Activated CD4-positive, alpha-beta T cell treated with anti-CD3 and anti-CD28 coated beads, Interleukin-2, amount 10 ng/mL, durations not matched to agents 24 days and 14 days (primary cell): ENCODE data around the gene PPARG. TPM values are rescaled to one million over a fixed set of nuclear protein-coding genes. Genes with fewer than 3 reads are reported as not detected.
"Not testable (repeated sequence)": the region's sequence is repeated elsewhere in the genome, so short reads cannot be mapped to it uniquely, and the experiment has no call there.

ENCODE experiments used
- DNase-seq: peaks from one replicate; pipeline ENCODE4 v3.0.0; 2022
- H3K27ac Mint-ChIP-seq: one replicate; pipeline ENCODE4 v1.8.0; 2022; ENCODE audit warnings: mild to moderate bottlenecking, mixed read lengths
- H3K27me3 Mint-ChIP-seq: one replicate; pipeline ENCODE4 v1.8.0; 2022; ENCODE audit warnings: mixed read lengths
- H3K36me3 Mint-ChIP-seq: one replicate; pipeline ENCODE4 v1.8.0; 2022; ENCODE audit warnings: low read depth, mild to moderate bottlenecking, mixed read lengths
- H3K4me1 Mint-ChIP-seq: one replicate; pipeline ENCODE4 v1.8.0; 2021; ENCODE audit warnings: mixed read lengths
- H3K4me3 Mint-ChIP-seq: one replicate; pipeline ENCODE4 v1.8.0; 2022; ENCODE audit warnings: mild to moderate bottlenecking, moderate library complexity, mixed read lengths
- H3K9me3 Mint-ChIP-seq: one replicate; pipeline ENCODE4 v1.8.0; 2021; ENCODE audit warnings: mixed read lengths
- intact Hi-C: fragments of 100-400 bp; cut with micrococcal nuclease; formaldehyde crosslinking; loops from one replicate; pipeline ENCODE4 v1.15.1; 2023
- total RNA-seq: library from RNA; stranded (reverse); gene quantifications from 2 replicates; pipeline ENCODE4 v1.2.3, GENCODE V29; 2022

The PPARG gene
- total RNA-seq, 1 donor from 2014 or later: 4.6 TPM

- Mint-ChIP-seq H3K4me3 (no peak overlapping the region), H3K4me1 (no peaks in the 10 kb centered on the region)
- no peak for DNase-seq
Observed at GRCh38 chr3:12439161-12439940, 150.5 kb downstream of the PPARG start.

GRCh38 chr3:12440927-12441714 is 152.3 kb downstream of the PPARG start:
- Mint-ChIP-seq H3K27me3 (peaks cover 6% of the 10 kb centered on the region), H3K4me3 (no peak overlapping the region)
- intact Hi-C loops: no loop called here

More at GRCh38 chr3:12439161-12439940, 150.5 kb downstream of the PPARG start:
- H3K9me3 Mint-ChIP-seq: no peaks in the 10 kb centered on the region
- intact Hi-C loops: no loop called here
- H3K27ac Mint-ChIP-seq: no peak overlapping the region
- H3K27me3 Mint-ChIP-seq: peaks cover 11% of the 10 kb centered on the region
- H3K36me3 Mint-ChIP-seq: no peaks in the 10 kb centered on the region

GRCh38 chr3:12442654-12443501 is 154.0 kb downstream of the PPARG start:
- Mint-ChIP-seq H3K9me3 (no peaks in the 10 kb centered on the region), H3K27ac (no peak overlapping the region), H3K27me3 (no peaks in the 10 kb centered on the region), H3K4me1 (no peaks in the 10 kb centered on the region), H3K36me3 (no peaks in the 10 kb centered on the region), H3K4me3 (no peak overlapping the region)
- no peak for DNase-seq
- intact Hi-C loops: no loop called here

More at GRCh38 chr3:12440927-12441714, 152.3 kb downstream of the PPARG start:
- H3K4me1 Mint-ChIP-seq: no peaks in the 10 kb centered on the region
- no peak overlapping the region for H3K27ac Mint-ChIP-seq
- no peaks in the 10 kb centered on the region for H3K9me3 Mint-ChIP-seq
- DNase-seq: no peak
- H3K36me3 Mint-ChIP-seq: no peaks in the 10 kb centered on the region

- intact Hi-C loops: no loop called here
- Mint-ChIP-seq H3K4me3 (no peak overlapping the region), H3K4me1 (no peaks in the 10 kb centered on the region), H3K27me3 (no peaks in the 10 kb centered on the region), H3K9me3 (no peaks in the 10 kb centered on the region), H3K36me3 (no peaks in the 10 kb centered on the region), H3K27ac (no peak overlapping the region)
- DNase-seq: no peak
Observed at GRCh38 chr3:12443781-12444522, 155.1 kb downstream of the PPARG start.

- Mint-ChIP-seq H3K36me3 (no peaks in the 10 kb centered on the region), H3K4me1 (no peaks in the 10 kb centered on the region), H3K27ac (no peak overlapping the region), H3K9me3 (no peaks in the 10 kb centered on the region), H3K27me3 (no peaks in the 10 kb centered on the region), H3K4me3 (no peak overlapping the region)
- intact Hi-C loops: no loop called here
- DNase-seq: no peak
Observed at GRCh38 chr3:12444582-12445471, 156.0 kb downstream of the PPARG start.

- H3K4me1 Mint-ChIP-seq: no peaks in the 10 kb centered on the region
- no peak for DNase-seq
- H3K4me3 Mint-ChIP-seq: no peak overlapping the region
- intact Hi-C loops: no loop called here
- H3K9me3 Mint-ChIP-seq: no peaks in the 10 kb centered on the region
- H3K27me3 Mint-ChIP-seq: no peaks in the 10 kb centered on the region
- no peak overlapping the region for H3K27ac Mint-ChIP-seq
- H3K36me3 Mint-ChIP-seq: no peaks in the 10 kb centered on the region
Observed at GRCh38 chr3:12445523-12446240, 156.8 kb downstream of the PPARG start.

- no peaks in the 10 kb centered on the region for H3K27me3 Mint-ChIP-seq
- no peak overlapping the region for H3K4me3 Mint-ChIP-seq
- no peaks in the 10 kb centered on the region for H3K9me3 Mint-ChIP-seq
- no peak for DNase-seq
- no peaks in the 10 kb centered on the region for H3K36me3 Mint-ChIP-seq
- no peak overlapping the region for H3K27ac Mint-ChIP-seq
- no peaks in the 10 kb centered on the region for H3K4me1 Mint-ChIP-seq
- intact Hi-C loops: no loop called here
Observed at GRCh38 chr3:12446298-12446697, 157.4 kb downstream of the PPARG start.

GRCh38 chr3:12447075-12447474 is 158.2 kb downstream of the PPARG start:
- Mint-ChIP-seq H3K27me3 (no peaks in the 10 kb centered on the region), H3K27ac (no peak overlapping the region), H3K9me3 (no peaks in the 10 kb centered on the region), H3K36me3 (no peaks in the 10 kb centered on the region), H3K4me3 (no peak overlapping the region), H3K4me1 (no peaks in the 10 kb centered on the region)
- DNase-seq: no peak
- intact Hi-C loops: no loop called here

- H3K27ac Mint-ChIP-seq, H3K36me3 Mint-ChIP-seq, H3K27me3 Mint-ChIP-seq, H3K9me3 Mint-ChIP-seq, H3K4me3 Mint-ChIP-seq, H3K4me1 Mint-ChIP-seq, intact Hi-C loops, DNase-seq: not testable (repeated sequence)
Observed at GRCh38 chr3:12448404-12449202, 159.7 kb downstream of the PPARG start.

GRCh38 chr3:12449889-12450682 is 161.2 kb downstream of the PPARG start:
- Mint-ChIP-seq H3K36me3 (no peaks in the 10 kb centered on the region), H3K9me3 (no peaks in the 10 kb centered on the region), H3K27me3 (no peaks in the 10 kb centered on the region), H3K4me3 (no peak overlapping the region), H3K27ac (no peak overlapping the region), H3K4me1 (no peaks in the 10 kb centered on the region)
- no peak for DNase-seq
- intact Hi-C loops: no loop called here

- H3K4me3 Mint-ChIP-seq: no peak overlapping the region
- H3K27me3 Mint-ChIP-seq: peaks cover 2% of the 10 kb centered on the region
Observed at GRCh38 chr3:12451481-12451880, 162.6 kb downstream of the PPARG start.

More at GRCh38 chr3:12451481-12451880, 162.6 kb downstream of the PPARG start:
- no peaks in the 10 kb centered on the region for H3K36me3 Mint-ChIP-seq
- H3K9me3 Mint-ChIP-seq: no peaks in the 10 kb centered on the region
- intact Hi-C loops: no loop called here
- H3K4me1 Mint-ChIP-seq: no peaks in the 10 kb centered on the region
- no peak overlapping the region for H3K27ac Mint-ChIP-seq
- DNase-seq: no peak
